HG03442 (cell line): Measurements from ENCODE around the gene SDK2.
"Not testable (repeated sequence)": the region's sequence is repeated elsewhere in the genome, so short reads cannot be mapped to it uniquely, and the experiment has no call there.

Experiments
- ATAC-seq: cut with Tn5 transposase; IDR thresholded peaks from one replicate; pipeline ENCODE4 v1.9.1; 2021; ENCODE audit warnings: mild to moderate bottlenecking, moderate library complexity; ENCODE audit not compliant: unreplicated experiment

The SDK2 gene

GRCh38 chr17:73311781-73312641 lies 332.2 kb downstream of the SDK2 start, which contains the start of gene CDC42EP4:
TSS of gene CDC42EP4 (minus strand) at chr17:73312001. CDS start at chr17:73286500, 25,501 bp downstream.
- peak; percentile 85 for ATAC-seq

DNA sequence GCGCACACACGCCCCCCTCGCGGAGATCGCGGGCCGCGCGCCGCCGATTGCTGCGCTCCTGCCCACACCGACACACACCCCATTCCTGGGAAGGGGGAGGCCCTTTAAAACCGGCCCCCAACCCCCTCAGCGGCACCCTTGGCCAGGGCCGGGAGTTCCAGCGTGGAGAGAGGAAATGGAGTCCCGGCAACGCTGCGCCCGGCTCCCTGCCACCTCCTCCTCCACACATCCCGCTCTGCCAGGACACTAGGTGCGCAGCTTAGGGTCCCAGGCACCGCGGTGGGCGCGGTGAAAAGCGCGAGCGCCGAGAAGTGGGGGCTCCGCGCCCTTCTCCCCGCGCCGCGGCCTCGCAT lies 332.8 kb downstream of the SDK2 start:
- peak; percentile 9 for ATAC-seq

GRCh38 chr17:73309727-73310596 lies 334.3 kb downstream of the SDK2 start:
- ATAC-seq, result no peak

- not testable (repeated sequence) for ATAC-seq
Observed at GRCh38 chr17:73308959-73309358, 335.3 kb downstream of the SDK2 start.

GRCh38 chr17:73308017-73308823 lies 336.0 kb downstream of the SDK2 start:
- ATAC-seq, result no peak

GRCh38 chr17:73307130-73307529 lies 337.1 kb downstream of the SDK2 start:
- ATAC-seq, result no peak

GRCh38 chr17:73305845-73306836 lies 338.1 kb downstream of the SDK2 start:
- no peak for ATAC-seq

- ATAC-seq, result no peak
Observed at GRCh38 chr17:73304971-73305812, 339.1 kb downstream of the SDK2 start.

DNA sequence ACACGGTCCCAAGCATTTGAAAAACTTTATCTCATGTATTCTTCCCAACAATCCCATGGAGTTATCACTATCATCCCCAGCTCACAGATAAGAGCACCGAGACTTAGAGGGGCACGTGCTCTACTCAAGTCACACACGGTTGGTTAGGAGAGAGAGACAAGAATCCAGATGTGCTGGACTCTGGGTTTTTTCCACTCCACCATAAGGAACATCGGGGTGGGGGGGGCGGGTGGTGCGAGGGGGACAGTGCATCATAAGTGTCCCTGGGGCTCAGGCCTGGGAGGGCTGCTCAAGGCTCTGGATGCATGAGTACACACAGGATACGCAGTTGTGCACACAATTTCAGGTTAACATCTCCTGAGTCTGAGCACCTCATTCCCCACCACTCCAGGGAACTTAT lies 339.8 kb downstream of the SDK2 start:
- no peak for ATAC-seq

- ATAC-seq, result no peak
Observed at GRCh38 chr17:73302189-73302588, 342.1 kb downstream of the SDK2 start.

GRCh38 chr17:73301369-73301768 lies 342.9 kb downstream of the SDK2 start:
- no peak for ATAC-seq

DNA sequence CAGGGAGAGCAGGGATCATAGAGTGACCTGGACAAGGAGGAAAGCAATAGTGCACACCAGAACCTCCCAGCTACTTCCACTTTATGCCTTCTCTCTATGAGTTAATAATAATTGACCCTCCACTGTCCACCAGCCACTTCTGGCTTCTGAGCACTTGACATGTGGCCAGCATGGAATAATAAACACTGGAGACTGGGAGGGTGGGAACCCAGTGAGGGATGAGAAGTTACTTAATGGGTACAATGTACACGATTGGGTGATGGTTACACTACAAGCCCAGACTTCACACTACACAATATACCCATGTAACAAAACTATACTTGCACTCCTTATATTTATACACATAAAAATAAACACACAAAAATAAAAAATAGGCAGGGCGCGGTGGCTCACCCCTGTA lies 343.9 kb downstream of the SDK2 start:
- no peak for ATAC-seq

GRCh38 chr17:73297934-73298861 lies 346.0 kb downstream of the SDK2 start:
- ATAC-seq, result no peak

- ATAC-seq, result no peak
Observed at GRCh38 chr17:73293480-73293911, 350.7 kb downstream of the SDK2 start.

- ATAC-seq, result no peak
Observed at GRCh38 chr17:73293031-73293430, 351.2 kb downstream of the SDK2 start.

GRCh38 chr17:73292031-73292531 lies 352.2 kb downstream of the SDK2 start:
- ATAC-seq, result no peak

GRCh38 chr17:73291260-73291801 lies 352.9 kb downstream of the SDK2 start:
- peak; percentile 91 for ATAC-seq
